ENCODE data around the gene LMX1B.
"Not testable (repeated sequence)": the region's sequence is repeated elsewhere in the genome, so short reads cannot be mapped to it uniquely, and the experiment has no call there.

LMX1B gene

GRCh38 chr9:126717441-126717840 is 103.7 kb downstream of the LMX1B start:
- H3K4me1 ChIP-seq (ENCODE audit: control insufficient read depth, insufficient read depth, low read length); POLR2A ChIA-PET; H3K36me3 ChIP-seq (ENCODE audit: control insufficient read depth in 2 of 2, insufficient read depth in 1 of 2, low read length in 2 of 2); H3K9me3 ChIP-seq (ENCODE audit: control insufficient read depth, insufficient read depth, low read depth, low read length); H3K4me3 ChIP-seq (ENCODE audit: low read depth, low read length); H3K27ac ChIP-seq (ENCODE audit: extremely low read depth, low read depth, low read length): not testable (repeated sequence)
- TF ChIP-seq ZNF140 (tag by site-specific recombination; IDR thresholded peaks at IDR 0.05): peak; percentile 73; the same call in 1 of the 2 replicates
- TF ChIP-seq ZBTB11 (tag by site-specific recombination; conservative IDR thresholded peaks at IDR 0.05; ENCODE audit: low read depth): peak; percentile 75
- peak; percentile 76 for TF ChIP-seq ZNF623 (tag by site-specific recombination; IDR thresholded peaks at IDR 0.05)
- peak; percentile 88 for TF ChIP-seq ZNF426 (tag by site-specific recombination; IDR thresholded peaks at IDR 0.05)
- TF ChIP-seq ZNF404 (tag by site-specific recombination; IDR thresholded peaks at IDR 0.05): 0 out of 2 replicates have a peak, but pooled peaks have one; percentile 18
- TF ChIP-seq REST (tag by site-specific recombination; IDR thresholded peaks at IDR 0.05): peak; percentile 66
- peak; percentile 34; the same call in 1 of the 2 replicates for TF ChIP-seq ZNF558 (tag by site-specific recombination; IDR thresholded peaks at IDR 0.05)
- peak; percentile 59; the same call in 1 of the 2 replicates for TF ChIP-seq ZNF664 (tag by site-specific recombination; IDR thresholded peaks at IDR 0.05)
- TF ChIP-seq ZNF266 (tag by site-specific recombination; IDR thresholded peaks at IDR 0.05; ENCODE audit: low read depth): peak; percentile 39; the same call in 1 of the 2 replicates
- peak; percentile 81 for TF ChIP-seq ZBTB8A (tag by site-specific recombination; IDR thresholded peaks at IDR 0.05)
- peak; percentile 93 for TF ChIP-seq ZNF394 (tag by site-specific recombination; IDR thresholded peaks at IDR 0.05; ENCODE audit: borderline replicate concordance)
- peak; percentile 84 for TF ChIP-seq ZNF555 (tag by site-specific recombination; conservative IDR thresholded peaks at IDR 0.05)
- peak; percentile 91 for TF ChIP-seq ZNF518A (tag by site-specific recombination; conservative IDR thresholded peaks at IDR 0.05; ENCODE audit: low read depth)
- peak; percentile 69; the same call in 1 of the 2 replicates for TF ChIP-seq ZNF292 (tag by site-specific recombination; IDR thresholded peaks at IDR 0.05; ENCODE audit: borderline replicate concordance, low read depth)
- peak; percentile 53; the same call in 1 of the 2 replicates for TF ChIP-seq ZNF791 (tag by site-specific recombination; IDR thresholded peaks at IDR 0.05)
- 0 out of 2 replicates have a peak, but pooled peaks have one; percentile 39 for TF ChIP-seq ZNF19 (tag by site-specific recombination; IDR thresholded peaks at IDR 0.05; ENCODE audit: low read depth)
- TF ChIP-seq ZBTB21 (tag by site-specific recombination; IDR thresholded peaks at IDR 0.05): peak; percentile 49; the same call in 1 of the 2 replicates
- TF ChIP-seq ZNF560 (tag by site-specific recombination; IDR thresholded peaks at IDR 0.05; ENCODE audit: borderline replicate concordance): 0 out of 2 replicates have a peak, but pooled peaks have one; percentile 34
- peak; percentile 80; the same call in 1 of the 2 replicates for TF ChIP-seq ZNF138 (tag by site-specific recombination; IDR thresholded peaks at IDR 0.05; ENCODE audit: borderline replicate concordance)
- TF ChIP-seq ZNF433 (tag by site-specific recombination; IDR thresholded peaks at IDR 0.05; ENCODE audit: low read depth): peak; percentile 45; the same call in 1 of the 2 replicates
- peak; percentile 50; the same call in 1 of the 2 replicates for TF ChIP-seq ZFP37 (tag by site-specific recombination; IDR thresholded peaks at IDR 0.05)
- TF ChIP-seq ZNF654 (tag by site-specific recombination; IDR thresholded peaks at IDR 0.05; ENCODE audit: low read depth): peak; percentile 29; the same call in 1 of the 2 replicates
- TF ChIP-seq ZNF202 (tag by site-specific recombination; IDR thresholded peaks at IDR 0.05; ENCODE audit: borderline replicate concordance): peak; percentile 65; the same call in 1 of the 2 replicates
- peak; percentile 39 for TF ChIP-seq ZNF629 (tag by site-specific recombination; IDR thresholded peaks at IDR 0.05)
- TF ChIP-seq ZXDB (tag by site-specific recombination; IDR thresholded peaks at IDR 0.05): 0 out of 2 replicates have a peak, but pooled peaks have one; percentile 37
- CTCF ChIA-PET: interaction anchor here (1.7 to 4.7 kb wide), 3 partner anchors 12 to 64 kb away, joined by 6 to 50 read pairs (median 26); no protein-coding TSS in a partner anchor

Measured in HEK293 (cell line).